HG03521 (cell line): ENCODE data around the gene ENGASE.

ENCODE experiments used
- ATAC-seq: cut with Tn5 transposase; IDR thresholded peaks from one replicate; pipeline ENCODE4 v1.9.1; 2021; ENCODE audit warnings: mild to moderate bottlenecking, moderate library complexity; ENCODE audit not compliant: unreplicated experiment

The ENGASE gene

GRCh38 chr17:79079421-79080200 is 5.0 kb downstream of the ENGASE start:
- no peak for ATAC-seq

GRCh38 chr17:79080349-79080748 is 5.7 kb downstream of the ENGASE start:
- no peak for ATAC-seq

- no peak for ATAC-seq
Measured at GRCh38 chr17:79080761-79081290, 6.2 kb downstream of the ENGASE start.

- ATAC-seq = no peak
Measured at GRCh38 chr17:79081571-79082276, 7.1 kb downstream of the ENGASE start.

- ATAC-seq = no peak
Measured at GRCh38 chr17:79082311-79083190, 7.9 kb downstream of the ENGASE start.

GRCh38 chr17:79083191-79083971 is 8.8 kb downstream of the ENGASE start:
- ATAC-seq = no peak

GRCh38 chr17:79084291-79085153 is 9.9 kb downstream of the ENGASE start:
- no peak for ATAC-seq

- ATAC-seq = no peak
Measured at GRCh38 chr17:79085154-79085920, 10.7 kb downstream of the ENGASE start.

- no peak for ATAC-seq
Measured at GRCh38 chr17:79085921-79086551, 11.4 kb downstream of the ENGASE start.

- no peak for ATAC-seq
Measured at GRCh38 chr17:79086609-79087427, 12.2 kb downstream of the ENGASE start.

- no peak for ATAC-seq
Measured at GRCh38 chr17:79087428-79088143, 13.0 kb downstream of the ENGASE start.

GRCh38 chr17:79088247-79088996 is 13.8 kb downstream of the ENGASE start:
- no peak for ATAC-seq

- no peak for ATAC-seq
Measured at GRCh38 chr17:79088997-79089328, 14.3 kb downstream of the ENGASE start.

- no peak for ATAC-seq
Measured at GRCh38 chr17:79089720-79090442, 15.3 kb downstream of the ENGASE start.

GRCh38 chr17:79090443-79091225 is 16.0 kb downstream of the ENGASE start:
- no peak for ATAC-seq
